Measurements from ENCODE around the gene DDX24.

- TF ChIP-seq CTCF (IDR thresholded peaks at IDR 0.05) (no peak), POLR2A (IDR thresholded peaks at IDR 0.05) (no peak)
These were observed 31.6 kb upstream of the DDX24 start for GRCh38 chr14:94112513-94113063.

Data from heart left ventricle (tissue), 13 donors.